Fibroblast of skin of back (primary cell): ENCODE results near the gene KLHL10. TPM values are rescaled to one million over a fixed set of nuclear protein-coding genes. Genes with fewer than 3 reads are reported as not detected.

Experiments
- DNase-seq: peaks from one replicate; pipeline ENCODE4 v3.0.0-alpha.2; 2013
- polyA plus RNA-seq, 2 experiments: library from polyadenylated mRNA; unstranded; fragments of 120-200 nt; gene quantifications; one replicate each; pipeline ENCODE4 v1.2.1, GENCODE V29; 2013; ENCODE audit not compliant: insufficient read length in 2 of 2

KLHL10 gene
- polyA plus RNA-seq (2013, experiment 1 of 2; ENCODE audit: insufficient read length) = not detected
- 0.17 TPM for polyA plus RNA-seq (2013, experiment 2 of 2; ENCODE audit: insufficient read length)

GRCh38 chr17:41837761-41838538, at the start of gene KLHL10:
Gene KLHL10 (plus strand): TSS chr17:41837825. CDS start chr17:41837933, 108 bp downstream.
- DNase-seq = no peak

DNA sequence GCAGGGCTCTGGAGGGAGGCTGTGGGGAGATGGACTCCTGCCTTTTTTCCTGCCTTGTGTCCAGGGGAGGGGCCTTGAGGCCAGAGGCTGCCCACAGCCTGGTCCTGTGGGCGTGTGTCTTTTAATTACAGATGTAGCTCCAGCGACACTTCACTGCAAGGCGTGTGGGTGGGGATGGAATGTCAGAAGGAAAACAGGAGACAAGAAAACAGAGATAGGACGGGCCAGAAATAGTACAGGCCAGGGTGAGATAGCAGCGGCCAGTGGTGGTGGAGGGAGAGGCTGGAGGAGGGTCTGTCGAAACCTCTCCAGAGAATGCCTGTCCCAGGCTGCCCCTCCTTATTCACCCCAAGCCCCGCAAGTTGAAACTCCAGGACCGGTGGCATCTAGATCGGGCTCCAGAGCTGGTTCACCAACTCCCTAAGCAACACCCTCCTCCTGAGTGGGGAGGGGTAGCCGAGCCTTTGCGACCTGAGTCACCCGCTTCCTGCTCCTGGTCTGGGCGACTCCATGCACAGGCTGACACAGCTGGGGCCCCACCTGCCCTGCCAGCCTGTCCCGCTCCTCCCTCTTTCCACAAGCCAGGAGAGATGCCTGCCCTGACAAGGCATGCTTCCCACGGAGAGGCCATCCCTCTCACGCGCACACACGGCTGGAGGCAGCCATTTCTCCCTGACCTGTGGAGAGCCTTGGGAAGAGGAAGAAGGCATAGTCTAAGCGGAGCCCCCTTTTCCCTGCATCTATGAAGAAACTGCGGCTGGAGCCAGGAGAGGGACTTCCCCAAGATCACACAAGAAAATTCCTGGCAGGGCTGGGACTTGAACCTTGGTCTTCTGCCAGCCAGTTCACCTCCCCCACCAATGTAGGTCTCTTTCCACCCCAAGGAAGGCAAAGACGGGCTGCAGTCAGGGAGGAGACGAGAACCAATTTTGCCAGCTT, 44.5 kb upstream of the KLHL10 start:
- peak; percentile 55 for DNase-seq

- peak; percentile 38 for DNase-seq
Observed at GRCh38 chr17:41793784-41794539, 43.7 kb upstream of the KLHL10 start.

DNA sequence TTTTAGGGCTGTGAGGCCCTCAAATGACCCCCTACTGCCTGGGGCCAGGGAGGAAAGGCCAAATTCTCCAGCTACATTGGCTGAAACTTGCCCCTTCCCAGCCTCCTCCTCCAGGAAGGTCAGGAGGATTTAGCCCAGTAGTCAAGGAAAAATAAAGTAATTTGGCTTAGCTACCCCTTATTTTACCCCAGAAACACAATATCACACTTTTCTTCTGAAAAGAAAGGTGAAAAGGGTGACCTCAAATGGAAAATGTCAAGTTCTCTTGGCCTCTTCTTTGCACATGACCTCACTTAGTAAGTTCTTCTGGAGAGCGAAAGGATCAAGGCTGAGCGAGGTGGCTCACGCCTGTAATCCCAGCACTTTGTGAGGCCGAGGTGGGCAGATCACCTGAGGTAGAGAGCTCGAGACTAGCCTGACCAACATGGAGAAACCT, 43.1 kb upstream of the KLHL10 start:
- no peak for DNase-seq

- DNase-seq = no peak
Observed at GRCh38 chr17:41796121-41796895, 41.3 kb upstream of the KLHL10 start.

- DNase-seq = no peak
Observed at GRCh38 chr17:41797377-41797776, 40.2 kb upstream of the KLHL10 start.

DNA sequence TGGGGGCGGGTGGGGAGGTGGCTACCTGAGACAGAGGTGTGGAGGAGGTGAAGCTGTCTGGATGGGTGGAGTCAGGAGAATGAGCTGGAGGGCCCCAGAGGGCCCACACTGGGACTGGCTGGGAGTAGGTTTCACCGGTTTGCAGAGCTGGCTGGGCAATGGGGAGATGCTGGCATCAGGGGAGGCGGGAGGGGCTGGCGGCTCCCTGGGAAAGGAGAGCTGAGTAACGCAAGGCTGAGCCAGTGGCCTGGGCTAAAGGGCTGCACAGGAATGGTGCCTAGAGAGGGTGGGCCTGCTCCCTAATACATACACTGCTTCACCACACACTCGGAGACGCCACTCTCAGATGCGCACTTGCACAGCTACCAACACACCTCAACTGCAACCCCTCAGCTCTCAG, 38.3 kb upstream of the KLHL10 start:
- no peak for DNase-seq

DNA sequence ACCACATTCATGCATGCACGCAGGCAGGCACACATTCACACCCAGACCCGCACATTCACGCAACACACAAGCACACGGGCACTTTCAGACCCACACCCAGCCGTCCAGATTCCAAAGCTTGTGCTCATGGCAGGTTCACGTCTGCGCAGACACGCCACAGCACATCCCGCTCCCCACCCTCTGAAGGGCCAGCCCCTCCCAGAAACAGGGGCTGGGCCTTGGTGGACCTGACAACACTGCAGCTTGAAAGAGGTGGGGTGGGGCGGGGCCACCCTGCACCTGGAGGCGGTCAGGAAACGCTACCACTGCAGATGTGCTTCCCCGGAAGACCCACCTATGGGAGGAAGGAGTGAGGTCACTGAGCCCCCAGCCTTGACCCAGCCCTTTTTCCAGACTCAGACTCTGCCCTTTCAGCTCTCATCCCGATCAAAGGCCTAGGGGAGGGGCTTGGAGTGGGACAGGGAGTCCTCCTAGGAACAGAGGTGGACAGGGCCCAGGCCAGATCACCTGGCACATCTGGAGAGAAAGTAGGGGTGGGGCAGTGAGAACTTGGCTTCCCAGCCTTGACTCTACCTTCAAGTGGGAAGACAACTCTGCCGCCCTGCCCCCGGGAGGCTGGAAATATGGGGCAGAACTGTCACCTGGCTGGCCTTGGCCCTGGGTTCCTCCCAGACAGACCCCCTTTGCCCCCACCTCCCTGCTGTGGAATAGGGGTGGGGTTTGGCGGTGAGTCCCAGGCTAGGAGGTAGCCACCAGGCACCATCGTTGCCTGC, 36.8 kb upstream of the KLHL10 start:
- peak; percentile 70 for DNase-seq

DNA sequence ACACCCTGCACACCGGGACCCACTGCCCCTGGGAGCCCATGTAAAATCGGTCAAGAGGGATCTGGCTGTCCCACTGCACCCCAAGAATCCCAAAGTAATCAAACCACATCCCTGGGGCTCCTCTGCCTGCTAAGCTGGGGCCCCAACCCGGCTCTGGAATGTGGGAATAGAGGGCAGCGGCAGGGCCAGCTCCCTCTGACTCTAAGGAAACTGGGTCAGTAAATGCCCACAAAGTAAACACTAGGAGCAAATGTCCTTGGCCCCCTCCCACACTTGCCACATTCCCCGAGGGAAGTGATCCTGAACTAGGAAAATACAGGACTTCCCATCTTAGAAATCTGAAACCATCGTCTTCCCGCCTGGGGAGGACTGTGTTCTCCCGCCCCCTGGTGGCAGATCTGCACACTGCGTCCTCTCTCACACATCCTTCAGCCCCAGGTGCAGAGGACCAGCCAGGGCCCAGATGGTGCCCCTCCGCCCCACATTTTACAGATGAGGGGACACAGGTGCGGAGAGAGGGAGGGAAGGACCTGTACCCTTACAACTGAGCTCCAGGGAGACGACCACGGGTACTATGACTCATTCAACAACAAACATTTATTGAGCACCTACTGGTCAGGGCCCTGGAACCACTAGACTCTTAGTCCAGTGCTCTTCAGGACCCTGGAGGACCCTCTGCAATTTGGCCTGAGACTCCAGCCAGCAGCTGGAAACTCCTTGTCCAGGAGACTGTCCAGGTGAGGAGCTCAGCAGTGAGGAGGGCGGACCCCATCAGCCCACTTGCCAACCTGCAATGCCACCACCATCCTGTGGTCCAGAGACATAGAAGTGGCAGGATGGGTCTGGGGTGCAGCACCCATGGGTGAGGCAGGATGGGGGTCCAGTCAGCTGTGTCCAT, 36.0 kb upstream of the KLHL10 start:
- DNase-seq = peak; percentile 72

DNA sequence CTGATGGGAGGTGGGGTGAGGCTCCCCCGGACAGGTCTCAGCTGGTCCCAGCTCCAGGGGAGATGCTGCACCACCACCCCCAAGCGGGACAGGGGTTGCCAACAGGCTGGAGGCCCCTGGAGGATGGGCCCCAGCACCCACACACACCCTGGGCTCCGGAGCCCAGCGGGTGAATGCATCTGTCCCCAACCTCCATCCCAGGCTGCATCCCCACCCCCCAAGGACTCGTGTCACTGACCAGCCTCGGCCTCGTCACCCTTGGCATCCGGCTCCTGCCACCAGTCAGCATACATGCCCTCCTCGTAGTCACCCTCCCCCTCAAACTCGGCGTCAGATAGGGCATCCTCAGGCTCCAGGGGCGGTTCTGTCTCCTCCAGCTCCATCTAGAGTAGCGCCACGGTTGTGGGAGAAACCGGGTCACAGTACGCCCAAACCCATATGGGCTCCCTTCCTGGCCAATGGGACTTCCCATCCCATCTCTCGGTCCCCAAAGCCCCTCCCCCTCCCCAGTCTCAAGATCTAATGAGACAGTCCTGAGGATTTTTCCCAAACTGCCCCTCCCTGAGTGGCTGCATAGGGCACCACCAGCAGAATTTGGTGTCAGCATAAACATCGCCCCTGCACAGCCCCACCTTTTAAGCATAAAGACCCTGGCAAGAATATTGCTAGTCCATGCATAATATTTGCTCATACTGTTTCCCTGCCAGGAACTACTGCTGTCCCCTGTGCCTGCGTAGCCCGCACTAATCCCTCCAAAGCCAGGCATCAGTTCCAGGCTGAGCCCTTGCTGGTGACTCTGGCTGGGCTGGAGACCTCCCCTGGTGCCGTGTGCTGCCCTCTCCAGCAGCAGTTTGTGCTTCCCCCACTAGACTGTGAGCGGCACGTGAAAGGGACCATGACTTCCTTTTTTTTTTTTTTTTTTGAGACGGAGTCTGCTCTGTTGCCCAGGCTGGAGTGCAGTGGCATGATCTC, 34.3 kb upstream of the KLHL10 start:
- no peak for DNase-seq

DNA sequence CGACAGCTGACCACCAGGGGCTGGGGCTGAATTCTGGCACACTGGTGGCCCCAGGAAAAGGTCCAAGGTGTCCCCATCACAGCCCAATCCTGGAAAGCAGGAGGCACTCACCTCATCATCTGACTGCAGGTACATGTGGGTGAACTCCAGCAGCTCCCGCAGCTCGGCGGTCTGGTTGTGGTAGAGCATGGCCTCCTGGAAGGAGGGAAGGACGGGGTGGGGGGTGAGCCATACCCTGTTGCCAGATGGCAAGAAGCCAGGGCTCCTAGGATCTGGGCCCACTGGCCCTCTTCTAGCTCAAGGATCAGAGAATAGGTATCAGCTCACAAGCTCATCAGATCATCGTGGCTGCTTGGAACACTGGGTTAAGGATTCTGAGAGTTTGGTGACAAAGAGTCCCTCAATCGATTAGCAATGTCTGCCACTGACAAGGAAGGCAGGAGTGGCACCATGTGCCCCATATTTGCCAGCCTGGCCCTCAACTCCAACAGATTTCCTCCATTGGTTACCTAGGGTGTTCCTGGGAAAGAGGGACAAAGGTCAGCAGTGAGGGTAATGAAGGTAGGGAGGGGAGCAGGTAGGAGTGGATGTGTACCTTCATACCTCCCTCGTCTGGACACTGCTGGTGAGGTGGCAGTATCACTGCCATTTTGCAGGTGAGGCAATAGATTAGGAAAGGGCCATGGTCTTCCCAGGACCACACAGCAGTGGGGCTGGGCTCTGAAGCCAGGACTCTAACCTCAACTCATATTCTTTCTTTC, 30.8 kb upstream of the KLHL10 start:
- DNase-seq = no peak

DNA sequence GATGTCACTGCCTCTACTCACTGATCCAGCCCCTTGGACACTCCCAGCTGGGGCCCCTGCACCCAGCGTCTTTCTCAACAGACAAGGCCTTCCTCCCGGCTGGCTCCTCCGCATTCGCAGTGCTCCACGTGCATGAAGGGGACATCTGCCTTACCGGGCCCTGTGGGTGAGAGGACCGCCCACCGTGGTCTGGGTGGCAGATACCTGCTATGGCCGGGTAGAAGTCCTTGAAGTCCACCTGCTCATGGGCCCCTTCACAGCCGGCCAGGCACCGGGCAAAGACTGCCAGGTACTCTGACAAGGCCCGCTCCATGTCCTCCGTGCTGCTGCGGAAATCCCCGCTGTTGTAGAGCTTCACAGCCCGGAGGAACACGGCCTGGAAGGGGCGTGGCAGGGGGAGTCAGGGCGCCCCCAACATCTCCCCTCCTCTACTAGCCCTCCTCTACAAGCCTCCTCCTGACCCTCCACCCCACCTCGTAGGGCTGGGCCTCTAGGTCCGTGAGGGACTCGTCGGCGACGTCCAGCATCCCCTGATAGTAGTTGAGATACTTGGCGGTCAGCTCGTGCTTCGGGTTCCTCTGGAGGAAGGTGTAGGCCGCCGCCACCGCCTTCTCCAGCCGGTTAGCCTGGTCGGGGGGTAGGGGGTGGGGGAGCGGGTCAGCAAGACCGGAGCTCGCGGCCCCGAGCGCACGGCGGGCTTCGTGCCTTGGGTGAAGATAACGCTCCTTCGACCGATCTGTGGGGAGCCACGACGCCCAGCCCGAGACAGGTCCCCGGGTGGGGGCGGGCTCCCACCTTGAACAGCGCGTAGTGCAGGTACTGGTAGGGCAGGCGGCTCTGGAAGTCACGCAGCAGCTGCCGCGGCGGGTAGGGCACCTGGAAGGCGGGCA, 26.7 kb upstream of the KLHL10 start:
- no peak for DNase-seq

GRCh38 chr17:41811549-41812380, 25.9 kb upstream of the KLHL10 start, which contains the start of gene P3H4:
Gene P3H4 (minus strand): TSS chr17:41811949. CDS start chr17:41811915, 34 bp downstream.
- peak; percentile 81 for DNase-seq

- DNase-seq = peak; percentile 92
Observed at GRCh38 chr17:41812381-41813151, 25.1 kb upstream of the KLHL10 start, which contains the start of gene FKBP10. Gene FKBP10 (plus strand): TSS chr17:41813004. CDS start chr17:41813035, 31 bp downstream.
